Vagina (tissue), 2 donors: ENCODE results near the gene PCNX3. TPM values are rescaled to one million over a fixed set of nuclear protein-coding genes. Genes with fewer than 3 reads are reported as not detected.

Experiments
- DNase-seq, 2 donors: peaks; one replicate each; pipeline ENCODE4 v3.0.0-alpha.2; 2017; ENCODE audit errors: extremely low spot score in 2 of 2
- H3K27ac ChIP-seq: fragments of 200-600 bp; sonication (generic); one replicate; pipeline ENCODE4 v1.5.1; 2019
- H3K27me3 ChIP-seq: fragments of 200-600 bp; sonication (generic); one replicate; pipeline ENCODE4 v1.5.1; 2019
- H3K36me3 ChIP-seq, 2 donors: fragments of 200-600 bp; sonication (generic); one replicate each; pipeline ENCODE4 v1.5.1; 2017 to 2019
- H3K4me1 ChIP-seq: fragments of 200-600 bp; sonication (generic); one replicate; pipeline ENCODE4 v1.5.1; 2019
- H3K4me3 ChIP-seq, 2 donors: fragments of 200-600 bp; sonication (generic); 1 replicate in 1 of 2; 2 replicates in 1 of 2; pipeline ENCODE4 v1.5.1; 2016 to 2019
- H3K9me3 ChIP-seq: fragments of 200-600 bp; sonication (generic); one replicate; pipeline ENCODE4 v1.5.1; 2019
- POLR2A ChIP-seq, 2 donors: fragments of 450-650 bp; IDR thresholded peaks; one replicate each; pipeline ENCODE4 v1.6.1; 2017; ENCODE audit warnings: antibody characterized with exemption in 2 of 2, mild to moderate bottlenecking in 2 of 2, moderate library complexity in 2 of 2
- POLR2AphosphoS5 ChIP-seq, 2 donors: sonication (generic); formaldehyde crosslinking; IDR thresholded peaks; one replicate each; pipeline ENCODE4 v1.9.0; 2017; ENCODE audit warnings: antibody characterized with exemption in 2 of 2, mild to moderate bottlenecking in 2 of 2, low read depth in 1 of 2; ENCODE audit not compliant: insufficient read depth in 1 of 2
- intact Hi-C: fragments of 100-400 bp; cut with DNase I; formaldehyde crosslinking; loops from one replicate; pipeline ENCODE4 v1.15.1; 2023
- total RNA-seq: library from RNA; depleted of rRNA; stranded (reverse); fragments of >200 nt; gene quantifications from one replicate; pipeline ENCODE4 v1.2.3, GENCODE V29; 2016
- TF ChIP-seq, protein P1 (sequence below), 3 experiments: fragments of 450-650 bp in 2 of 3; fragments of 200-600 bp in 1 of 3; sonication (generic) in 1 of 3; IDR thresholded peaks; one replicate each; pipeline ENCODE4 v1.5.1; 2017 to 2019; ENCODE audit warnings: antibody characterized with exemption in 3 of 3, mild to moderate bottlenecking in 2 of 3, moderate library complexity in 2 of 3

PCNX3 gene
- total RNA-seq, 1 donor from 2014 or later: 24.8 TPM

DNA sequence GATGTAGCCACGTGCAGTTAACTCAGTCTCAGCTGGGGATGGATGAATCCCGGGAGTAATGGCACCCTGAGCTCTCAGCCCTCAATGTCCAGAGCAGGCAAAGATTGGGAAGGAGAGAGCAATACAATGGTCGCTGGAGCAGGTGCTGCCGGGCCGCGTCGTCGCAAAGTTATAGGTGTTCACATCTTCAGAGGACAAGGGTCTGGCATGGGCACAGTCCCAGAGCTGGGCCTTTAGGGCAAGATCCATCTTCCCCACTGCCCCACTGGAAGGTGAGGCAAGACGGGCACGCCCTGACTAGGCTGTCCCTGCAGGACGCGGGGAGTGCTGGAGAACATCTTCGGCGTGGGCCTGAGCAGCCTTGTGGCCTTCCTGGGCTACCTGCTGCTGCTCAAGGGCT is 7.6 kb downstream of the PCNX3 start:
- TF ChIP-seq, protein P1, sequence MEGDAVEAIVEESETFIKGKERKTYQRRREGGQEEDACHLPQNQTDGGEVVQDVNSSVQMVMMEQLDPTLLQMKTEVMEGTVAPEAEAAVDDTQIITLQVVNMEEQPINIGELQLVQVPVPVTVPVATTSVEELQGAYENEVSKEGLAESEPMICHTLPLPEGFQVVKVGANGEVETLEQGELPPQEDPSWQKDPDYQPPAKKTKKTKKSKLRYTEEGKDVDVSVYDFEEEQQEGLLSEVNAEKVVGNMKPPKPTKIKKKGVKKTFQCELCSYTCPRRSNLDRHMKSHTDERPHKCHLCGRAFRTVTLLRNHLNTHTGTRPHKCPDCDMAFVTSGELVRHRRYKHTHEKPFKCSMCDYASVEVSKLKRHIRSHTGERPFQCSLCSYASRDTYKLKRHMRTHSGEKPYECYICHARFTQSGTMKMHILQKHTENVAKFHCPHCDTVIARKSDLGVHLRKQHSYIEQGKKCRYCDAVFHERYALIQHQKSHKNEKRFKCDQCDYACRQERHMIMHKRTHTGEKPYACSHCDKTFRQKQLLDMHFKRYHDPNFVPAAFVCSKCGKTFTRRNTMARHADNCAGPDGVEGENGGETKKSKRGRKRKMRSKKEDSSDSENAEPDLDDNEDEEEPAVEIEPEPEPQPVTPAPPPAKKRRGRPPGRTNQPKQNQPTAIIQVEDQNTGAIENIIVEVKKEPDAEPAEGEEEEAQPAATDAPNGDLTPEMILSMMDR (IDR thresholded peaks at IDR 0.05): no peak
- TF ChIP-seq POLR2A (IDR thresholded peaks at IDR 0.05): no peak
- no peak for TF ChIP-seq POLR2AphosphoS5 (IDR thresholded peaks at IDR 0.05; ENCODE audit: insufficient read depth in 1 of 2, low read depth in 1 of 2)
- Histone ChIP-seq H3K4me3 (no peak overlapping the region), H3K27me3 (no peaks in the 10 kb centered on the region), H3K27ac (no peak overlapping the region), H3K9me3 (no peaks in the 10 kb centered on the region), H3K4me1 (no peaks in the 10 kb centered on the region), H3K36me3 (peaks cover 0 to 83% of the 10 kb centered on the region in 2 donors)
- DNase-seq: no peak
- intact Hi-C loops: loop anchor here (10.0 kb wide), 1 partner anchor 192 kb away; no protein-coding TSS in a partner anchor

DNA sequence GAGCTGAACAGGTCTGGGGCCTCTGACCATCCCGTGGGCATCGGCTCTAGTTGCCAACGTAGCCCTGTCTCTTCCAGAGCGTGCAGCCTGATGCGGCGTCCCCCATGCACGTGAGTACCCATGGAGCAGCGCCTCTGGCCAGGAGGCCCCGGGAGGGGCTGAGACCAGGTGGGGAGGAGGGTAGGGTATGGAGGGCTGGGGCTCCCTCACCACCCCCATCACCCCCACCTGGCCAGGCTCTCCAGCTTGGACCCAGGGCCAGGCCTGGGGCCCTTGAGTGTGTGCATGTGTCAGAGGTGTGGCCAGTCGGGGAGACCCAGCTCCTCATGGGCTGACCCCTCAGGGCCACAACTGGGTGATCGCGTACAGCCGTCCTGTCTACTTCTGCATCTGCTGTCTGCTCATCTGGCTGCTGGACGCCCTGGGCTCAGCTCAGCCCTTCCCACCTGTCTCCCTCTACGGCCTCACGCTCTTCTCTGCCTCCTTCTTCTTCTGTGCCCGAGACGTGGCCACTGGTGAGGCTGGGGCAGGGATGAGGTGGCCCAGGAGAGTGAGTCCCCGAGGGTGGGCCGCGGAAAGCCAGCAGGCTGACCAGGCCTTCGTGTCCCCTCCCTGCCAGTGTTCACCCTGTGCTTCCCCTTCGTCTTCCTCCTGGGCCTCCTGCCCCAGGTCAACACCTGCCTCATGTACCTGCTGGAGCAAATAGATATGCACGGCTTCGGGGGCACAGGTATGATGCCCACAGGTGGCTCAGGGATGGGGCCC is 8.5 kb downstream of the PCNX3 start:
- intact Hi-C loops: loop anchor here (10.0 kb wide), 1 partner anchor 191 kb away; no protein-coding TSS in a partner anchor
- TF ChIP-seq POLR2AphosphoS5 (IDR thresholded peaks at IDR 0.05; ENCODE audit: insufficient read depth in 1 of 2, low read depth in 1 of 2): no peak
- no peak for TF ChIP-seq POLR2A (IDR thresholded peaks at IDR 0.05)
- TF ChIP-seq, protein P1 (IDR thresholded peaks at IDR 0.05): no peak
- H3K27ac ChIP-seq: no peak overlapping the region
- no peaks in the 10 kb centered on the region for H3K4me1 ChIP-seq
- H3K36me3 ChIP-seq: peaks cover 0 to 76% of the 10 kb centered on the region in 2 donors
- no peaks in the 10 kb centered on the region for H3K9me3 ChIP-seq
- no peak overlapping the region for H3K4me3 ChIP-seq
- H3K27me3 ChIP-seq: no peaks in the 10 kb centered on the region
- no peak for DNase-seq

DNA sequence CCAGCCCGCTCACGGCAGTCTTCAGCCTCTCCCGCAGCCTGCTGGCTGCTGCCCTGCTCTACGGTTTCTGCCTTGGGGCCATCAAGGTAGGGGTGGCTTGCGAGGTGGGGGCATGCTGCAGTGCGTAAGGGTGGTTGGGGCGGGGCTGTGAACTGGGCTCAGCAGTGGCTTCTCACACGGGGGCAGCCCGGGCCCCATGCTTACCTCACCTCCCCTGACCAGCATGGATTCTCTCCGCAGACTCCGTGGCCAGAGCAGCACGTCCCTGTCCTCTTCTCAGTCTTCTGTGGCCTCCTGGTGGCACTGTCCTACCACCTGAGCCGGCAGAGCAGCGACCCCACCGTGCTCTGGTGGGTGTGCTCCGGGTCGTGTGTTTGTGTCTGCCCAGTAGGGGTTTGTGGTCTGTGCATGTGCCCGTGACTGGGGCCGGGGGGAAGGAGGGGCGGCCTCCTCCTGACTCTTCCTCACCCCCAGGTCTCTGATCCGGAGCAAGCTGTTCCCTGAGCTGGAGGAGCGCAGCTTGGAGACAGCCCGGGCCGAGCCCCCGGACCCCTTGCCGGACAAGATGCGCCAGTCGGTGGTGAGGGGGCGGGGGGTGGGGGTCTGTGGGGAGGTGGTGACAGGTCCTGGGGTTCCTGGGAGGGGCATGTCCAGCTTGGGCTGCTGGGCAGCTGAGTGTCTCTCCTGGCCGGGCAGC is 9.5 kb downstream of the PCNX3 start:
- intact Hi-C loops: loop anchor here (10.0 kb wide), 1 partner anchor 190 kb away; no protein-coding TSS in a partner anchor
- Histone ChIP-seq H3K27me3 (no peaks in the 10 kb centered on the region), H3K9me3 (no peaks in the 10 kb centered on the region), H3K27ac (no peak overlapping the region), H3K4me1 (no peaks in the 10 kb centered on the region), H3K4me3 (no peak overlapping the region), H3K36me3 (peaks cover 0 to 77% of the 10 kb centered on the region in 2 donors)
- DNase-seq: no peak
- TF ChIP-seq, protein P1 (IDR thresholded peaks at IDR 0.05): no peak
- TF ChIP-seq POLR2A (IDR thresholded peaks at IDR 0.05): no peak
- no peak for TF ChIP-seq POLR2AphosphoS5 (IDR thresholded peaks at IDR 0.05; ENCODE audit: insufficient read depth in 1 of 2, low read depth in 1 of 2)

DNA sequence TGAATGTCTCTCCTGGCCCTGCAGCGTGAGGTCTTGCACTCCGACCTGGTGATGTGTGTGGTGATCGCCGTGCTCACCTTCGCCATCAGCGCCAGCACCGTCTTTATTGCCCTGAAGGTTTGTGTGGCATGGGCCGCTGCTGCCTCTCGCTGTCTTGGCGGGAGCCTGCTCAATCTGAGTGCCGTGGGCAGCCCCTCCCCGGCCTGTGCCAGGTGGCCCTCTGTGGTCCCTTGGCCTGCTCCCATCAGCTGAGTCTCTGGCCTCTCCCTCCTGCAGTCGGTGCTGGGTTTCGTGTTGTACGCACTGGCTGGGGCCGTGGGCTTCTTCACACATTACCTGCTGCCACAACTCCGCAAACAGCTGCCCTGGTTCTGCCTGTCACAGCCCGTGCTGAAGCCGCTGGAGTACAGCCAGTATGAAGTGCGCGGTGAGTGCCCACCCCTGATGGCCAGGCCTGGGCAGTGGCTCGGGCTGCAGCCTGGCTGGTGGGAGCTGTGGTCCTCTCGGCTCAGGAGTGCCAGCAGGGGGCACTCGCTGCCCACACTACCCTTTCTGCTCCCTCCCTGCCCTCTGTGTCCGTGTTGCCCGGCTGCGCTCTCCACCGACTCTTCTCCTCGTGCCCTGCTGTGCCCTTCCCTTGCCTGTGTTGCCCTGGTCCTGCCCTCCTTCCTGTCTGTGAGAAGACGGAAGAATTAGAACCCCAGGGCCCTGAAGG is 10.2 kb downstream of the PCNX3 start:
- TF ChIP-seq, protein P1 (IDR thresholded peaks at IDR 0.05): peak in 2 of 3 experiments; percentile 30 to 35
- TF ChIP-seq POLR2AphosphoS5 (IDR thresholded peaks at IDR 0.05; ENCODE audit: insufficient read depth in 1 of 2, low read depth in 1 of 2) (no peak), POLR2A (IDR thresholded peaks at IDR 0.05) (no peak)
- DNase-seq: no peak
- Histone ChIP-seq H3K27ac (no peak overlapping the region), H3K36me3 (peaks cover 0 to 77% of the 10 kb centered on the region in 2 donors), H3K9me3 (no peaks in the 10 kb centered on the region), H3K27me3 (no peaks in the 10 kb centered on the region), H3K4me1 (no peaks in the 10 kb centered on the region), H3K4me3 (no peak overlapping the region)
- intact Hi-C loops: loop anchor here (10.0 kb wide), 1 partner anchor 189 kb away; no protein-coding TSS in a partner anchor
